GM19238 (cell line): Measurements from ENCODE around the gene ZNF746.
"Not testable (repeated sequence)": the region's sequence is repeated elsewhere in the genome, so short reads cannot be mapped to it uniquely, and the experiment has no call there.

ENCODE experiments used
- DNase-seq: peaks from one replicate; pipeline ENCODE4 v3.0.0; 2011; ENCODE audit warnings: low spot score; ENCODE audit not compliant: insufficient read length

The ZNF746 gene

DNA sequence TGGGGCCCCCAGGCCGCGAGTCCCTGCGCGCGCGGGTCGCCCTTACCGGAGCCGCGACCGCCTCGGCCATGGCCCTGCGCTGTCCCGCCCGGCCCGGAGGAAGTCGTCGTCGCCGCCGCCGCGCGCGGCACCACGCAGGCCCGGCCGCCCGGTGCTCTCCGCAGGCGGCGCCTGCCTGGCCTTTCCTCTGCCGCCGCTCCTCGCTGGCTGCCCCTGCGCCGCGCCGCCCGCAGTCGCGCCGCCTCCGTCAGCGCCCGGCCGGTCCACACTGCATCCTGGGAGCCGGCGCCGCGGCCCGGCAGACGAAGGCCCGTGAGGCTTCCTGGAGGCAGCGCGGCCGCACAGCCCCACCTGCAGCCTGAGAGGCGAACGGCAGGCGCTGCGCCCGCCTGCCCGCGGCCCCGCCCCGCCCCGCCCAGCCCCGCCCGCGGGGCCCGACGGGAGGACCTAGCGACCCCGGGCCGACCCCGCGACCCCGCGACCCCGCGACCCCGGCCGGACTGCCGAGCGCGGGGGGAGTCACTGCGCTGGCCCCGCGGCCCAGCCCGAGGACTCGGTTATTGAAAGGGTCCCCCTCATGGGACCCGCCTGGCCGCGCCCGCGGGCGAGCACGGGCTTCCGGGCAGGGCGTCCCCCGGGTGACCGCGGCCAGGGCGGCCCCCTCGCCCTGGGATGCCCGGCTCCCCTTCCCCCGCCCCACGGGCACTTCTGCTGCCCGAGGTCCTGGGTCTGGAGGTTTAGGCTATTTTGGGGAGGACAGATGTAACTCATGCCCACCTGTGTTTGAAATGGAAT lies at the start of gene ZNF746:
ZNF746 (minus strand) TSS at position 343 of the 795 bp plus-strand sequence; CDS start at position 70, 273 bp downstream.
- DNase-seq: peak; percentile 91

DNA sequence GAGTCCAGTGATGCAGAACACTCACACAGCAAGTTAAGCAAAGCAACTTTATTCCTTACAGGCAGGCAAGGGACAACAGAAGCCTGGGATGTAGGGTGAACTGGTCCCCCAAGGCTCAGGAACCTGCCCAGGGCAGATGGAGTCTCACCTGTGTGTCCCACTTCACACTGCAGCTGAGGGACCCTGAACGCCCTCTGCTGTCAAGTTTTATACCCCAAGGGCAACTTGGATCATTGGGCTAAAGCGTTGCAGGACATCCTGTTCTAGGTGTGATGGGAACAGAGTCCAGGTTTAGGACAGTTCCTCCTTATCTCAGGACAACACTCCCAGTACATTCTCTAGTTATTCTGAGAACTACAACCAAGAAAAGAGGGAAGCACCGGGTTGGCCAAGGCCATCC lies 49.5 kb upstream of the ZNF746 start:
- no peak for DNase-seq

DNA sequence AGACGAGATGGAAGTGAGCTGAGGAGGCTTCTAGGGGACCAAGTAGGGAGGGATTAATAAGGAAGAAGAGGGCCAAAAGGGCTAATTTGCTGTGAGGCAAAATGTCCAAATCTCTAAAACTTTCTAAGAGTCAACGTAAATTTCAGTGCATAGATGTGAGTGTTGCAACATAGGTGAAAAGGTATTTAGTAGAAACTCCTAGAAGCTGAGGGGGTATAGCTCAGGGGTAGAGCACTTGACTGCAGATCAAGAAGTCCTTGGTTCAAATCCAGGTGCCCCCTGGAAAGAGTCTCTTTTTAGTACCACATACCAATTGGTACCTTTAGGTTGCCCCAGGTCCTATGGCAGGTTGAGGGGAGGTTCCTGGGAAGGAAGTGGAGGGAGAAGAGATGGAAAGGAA lies 48.7 kb upstream of the ZNF746 start:
- no peak for DNase-seq

DNA sequence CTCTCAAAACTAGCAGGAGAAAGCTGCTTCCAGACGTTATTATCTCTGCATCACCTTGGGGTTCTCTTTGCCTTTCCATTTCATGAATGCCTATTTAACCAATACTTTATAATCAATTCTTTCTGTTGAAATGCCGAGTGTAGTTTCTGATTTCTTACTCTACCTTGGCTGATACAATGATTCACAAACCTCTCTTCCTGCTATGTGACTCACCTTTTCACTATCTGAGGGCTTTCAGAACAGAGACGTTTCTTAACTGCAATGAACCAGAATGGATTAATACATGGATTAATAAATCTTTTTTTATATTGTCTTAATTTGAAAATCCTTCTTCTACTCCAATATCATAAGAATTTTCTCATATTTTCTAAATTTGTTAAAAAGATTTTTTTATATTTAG lies 46.4 kb upstream of the ZNF746 start:
- no peak for DNase-seq

DNA sequence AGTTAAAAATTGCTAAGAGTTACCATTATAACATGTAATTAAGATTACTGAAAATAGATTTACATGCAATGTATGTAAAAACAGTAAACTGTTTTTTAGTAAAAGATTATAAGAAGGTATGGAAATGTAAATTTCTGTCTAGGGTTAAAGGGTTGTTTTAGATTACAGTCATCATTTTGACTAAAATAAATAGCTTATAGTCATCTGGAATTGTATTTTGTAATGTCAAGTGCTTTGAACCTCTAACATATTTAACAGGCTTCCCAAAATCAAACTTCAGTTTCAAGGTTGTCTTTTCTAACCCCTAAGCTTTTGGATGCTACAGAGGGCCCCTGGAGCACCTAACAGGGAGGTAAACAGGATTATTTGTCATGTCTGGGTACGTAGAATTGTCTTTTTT lies 35.0 kb upstream of the ZNF746 start:
- DNase-seq: no peak

DNA sequence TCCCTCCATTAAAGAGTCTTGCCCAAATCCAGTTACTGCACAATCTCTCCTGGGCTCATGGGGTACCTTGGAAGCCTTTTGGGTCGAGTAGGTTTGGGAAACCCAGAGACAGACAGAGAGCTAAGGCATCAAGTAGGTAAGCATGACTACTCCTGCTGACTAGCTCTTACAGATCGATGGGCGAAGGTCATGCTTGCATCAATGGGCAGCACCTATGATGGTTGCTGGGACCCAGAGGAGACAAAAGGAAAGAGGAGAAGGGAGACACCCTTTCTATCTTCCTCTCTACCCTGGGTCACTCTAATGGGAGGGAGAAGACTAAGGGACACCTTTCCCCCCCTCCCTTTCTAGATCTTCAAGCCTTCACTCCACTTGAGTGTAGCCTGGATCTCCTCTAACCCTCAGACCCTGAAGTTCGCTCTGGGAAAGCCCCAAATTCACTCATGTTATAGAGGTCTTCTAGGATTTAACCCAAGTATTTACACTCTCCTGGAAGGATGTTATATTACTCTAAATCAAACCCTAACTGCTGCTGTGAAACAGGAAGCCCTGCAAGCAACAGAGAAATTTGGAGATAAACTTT lies 31.6 kb upstream of the ZNF746 start:
- no peak for DNase-seq

DNA sequence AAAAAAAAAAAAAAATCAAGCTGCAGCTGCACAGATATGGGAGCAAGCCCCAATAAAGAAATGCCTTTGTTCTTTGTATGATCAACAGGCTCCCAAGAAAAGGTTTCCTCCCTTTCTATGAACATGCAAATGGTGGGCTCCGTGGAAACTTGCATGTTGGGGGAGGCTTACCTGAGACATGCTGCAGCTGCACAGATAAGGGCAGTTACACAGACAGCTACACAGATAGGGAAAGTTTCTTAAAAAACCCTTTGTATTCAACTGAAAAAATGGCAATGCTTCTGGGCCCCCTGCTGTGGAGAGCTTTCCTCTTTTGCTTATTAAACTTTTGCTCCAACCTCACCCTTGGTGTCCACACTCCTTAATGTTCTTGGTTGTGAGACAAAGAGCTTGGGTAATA lies 29.8 kb upstream of the ZNF746 start:
- no peak for DNase-seq

DNA sequence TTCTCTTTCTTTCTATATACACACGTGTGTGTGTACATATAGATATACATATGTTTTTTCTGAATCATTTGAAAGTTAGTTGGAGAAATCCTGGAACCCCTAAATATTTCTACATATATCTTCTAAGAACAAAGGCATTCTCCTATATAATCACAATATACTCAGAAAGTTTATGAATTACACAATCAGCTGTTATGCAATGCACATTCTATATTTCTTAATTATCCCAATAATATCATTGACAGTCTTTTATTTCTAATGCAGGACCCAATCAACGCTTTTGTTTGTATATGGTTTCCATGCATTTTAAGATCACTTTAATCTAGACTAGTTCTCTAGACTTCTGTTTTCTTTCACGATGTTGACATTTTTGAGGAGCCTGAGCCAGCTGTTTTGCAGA lies 27.7 kb upstream of the ZNF746 start:
- DNase-seq: no peak

DNA sequence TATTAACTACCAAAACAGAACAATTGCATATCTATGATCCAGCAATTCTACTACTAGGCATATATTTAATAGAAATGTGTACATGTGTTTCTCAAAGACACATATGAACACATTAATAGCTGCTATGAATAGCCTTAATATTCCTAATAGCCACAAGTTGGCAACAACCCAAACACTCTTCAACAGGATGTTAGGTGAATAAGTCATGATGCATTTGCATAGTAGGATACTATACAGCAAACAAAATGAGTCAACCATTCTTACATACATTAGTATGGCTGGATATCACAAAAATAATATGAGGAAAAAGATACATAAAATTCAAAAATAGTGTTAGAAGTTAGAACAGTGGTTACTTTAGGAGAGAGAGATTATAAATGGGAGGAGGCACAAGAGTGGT lies 26.8 kb upstream of the ZNF746 start:
- DNase-seq: no peak

DNA sequence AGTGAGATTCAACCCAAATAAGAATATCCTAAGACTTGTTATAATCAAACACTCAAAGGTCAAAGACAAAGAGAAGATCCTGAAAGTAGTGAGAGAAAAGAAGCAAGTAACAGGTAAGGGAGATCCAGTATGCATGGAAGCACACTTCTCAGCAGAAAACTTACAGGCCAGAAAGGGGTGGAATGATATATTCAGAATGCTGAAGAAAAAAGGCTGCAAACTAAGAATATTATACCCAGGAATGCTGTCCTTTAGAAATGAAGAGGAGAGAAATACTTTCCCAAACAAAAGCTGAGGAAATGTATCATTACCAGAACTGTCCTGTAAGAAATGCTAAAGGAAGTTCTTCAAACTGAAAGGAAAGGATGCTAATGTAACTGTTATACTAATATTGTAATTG lies 12.6 kb upstream of the ZNF746 start:
- DNase-seq: no peak

DNA sequence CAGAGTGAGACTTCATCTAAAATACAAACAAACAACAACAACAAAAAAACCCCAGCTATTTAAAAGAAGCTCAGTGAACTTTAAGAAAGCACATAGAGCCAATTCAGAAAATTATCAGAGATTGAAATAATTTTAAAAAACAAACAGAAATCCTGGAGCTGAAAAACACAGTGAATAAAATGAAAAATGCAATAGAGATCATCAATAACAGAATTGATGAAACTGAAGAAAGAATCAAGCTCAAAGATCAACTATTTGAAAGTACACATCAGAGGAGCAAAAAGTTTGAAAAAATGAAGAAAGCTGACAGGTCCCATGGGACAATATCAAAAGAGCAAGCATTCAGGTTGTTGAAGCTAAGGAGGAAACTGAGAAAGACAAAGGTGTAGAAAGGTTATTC lies 12.2 kb upstream of the ZNF746 start:
- no peak for DNase-seq

DNA sequence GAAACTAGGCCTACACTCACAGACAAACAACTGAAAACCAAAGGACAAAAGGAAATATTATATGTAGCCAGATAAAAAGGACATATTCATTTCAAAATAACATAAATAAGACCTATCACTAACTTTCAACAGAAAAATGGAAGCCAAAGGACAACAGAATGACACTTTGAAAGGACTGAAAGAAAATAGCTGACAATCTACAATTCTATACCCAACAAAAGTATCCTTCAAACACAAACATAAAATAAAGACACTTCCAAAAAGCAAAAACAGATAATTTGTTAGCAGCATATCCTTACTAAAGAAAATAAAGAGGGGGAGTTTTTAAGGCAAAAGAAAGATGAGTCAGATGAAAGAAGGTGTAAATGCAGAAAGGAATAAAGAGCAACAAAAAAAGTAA lies 7.9 kb upstream of the ZNF746 start:
- no peak for DNase-seq

DNA sequence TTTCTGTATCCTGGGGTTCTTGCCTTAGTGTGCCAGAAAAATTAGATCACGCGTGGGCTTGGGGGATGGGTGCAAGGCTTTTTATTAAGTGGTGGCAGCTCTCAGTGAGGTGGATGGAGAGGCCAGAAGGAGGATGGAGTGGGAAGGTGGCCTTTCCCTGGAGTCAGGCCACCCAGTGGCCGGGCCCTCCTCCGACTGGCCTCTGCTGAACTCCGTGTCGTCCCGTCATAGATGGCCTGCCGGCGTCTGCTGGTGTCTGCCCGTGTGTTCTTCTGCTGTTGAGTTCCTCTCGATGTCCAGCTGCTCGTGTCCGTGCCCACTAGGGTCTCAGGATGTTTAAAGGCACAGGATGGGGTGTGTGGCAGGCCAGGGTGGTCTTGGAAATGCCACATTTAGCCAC lies 4.0 kb upstream of the ZNF746 start:
- DNase-seq: no peak

DNA sequence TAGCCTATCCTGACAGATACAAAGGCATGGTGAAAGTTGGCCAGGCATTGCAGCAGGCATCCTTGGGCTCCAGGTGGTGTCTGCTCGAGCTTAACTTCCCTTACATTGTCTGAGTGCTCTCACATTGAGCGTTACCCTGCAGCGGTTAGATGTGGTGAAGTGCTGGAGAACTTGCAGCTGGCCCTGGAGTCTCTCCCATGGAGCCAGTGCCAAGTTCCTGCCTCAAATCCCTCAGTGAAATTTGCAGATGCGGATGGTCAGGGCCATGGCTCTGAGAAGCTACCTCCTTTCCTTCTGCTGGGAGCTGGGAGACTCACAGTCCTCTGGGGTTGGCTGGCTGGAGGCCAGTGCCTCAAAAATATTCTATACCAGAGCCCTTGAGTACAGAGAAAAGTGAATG lies 3.3 kb upstream of the ZNF746 start:
- DNase-seq: no peak

DNA sequence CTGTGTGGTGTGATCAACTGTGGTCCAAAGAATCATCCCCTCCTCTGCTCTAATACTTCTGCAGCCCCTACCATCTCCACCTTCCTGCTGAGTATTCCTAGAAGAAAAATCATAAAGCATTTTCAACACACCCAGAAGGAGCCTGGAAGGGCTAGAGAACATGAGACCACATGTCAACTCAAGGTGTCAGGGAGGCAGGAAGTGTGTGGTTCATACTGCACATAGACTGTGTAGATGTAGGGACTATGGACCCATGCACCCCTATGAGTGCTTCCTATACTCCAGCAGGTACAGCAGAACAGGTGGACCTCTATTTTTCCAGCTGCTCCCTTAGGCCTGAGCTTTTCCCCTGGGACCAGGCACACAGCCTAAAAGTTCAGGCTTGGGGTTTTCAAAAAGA lies 2.6 kb upstream of the ZNF746 start:
- no peak for DNase-seq

DNA sequence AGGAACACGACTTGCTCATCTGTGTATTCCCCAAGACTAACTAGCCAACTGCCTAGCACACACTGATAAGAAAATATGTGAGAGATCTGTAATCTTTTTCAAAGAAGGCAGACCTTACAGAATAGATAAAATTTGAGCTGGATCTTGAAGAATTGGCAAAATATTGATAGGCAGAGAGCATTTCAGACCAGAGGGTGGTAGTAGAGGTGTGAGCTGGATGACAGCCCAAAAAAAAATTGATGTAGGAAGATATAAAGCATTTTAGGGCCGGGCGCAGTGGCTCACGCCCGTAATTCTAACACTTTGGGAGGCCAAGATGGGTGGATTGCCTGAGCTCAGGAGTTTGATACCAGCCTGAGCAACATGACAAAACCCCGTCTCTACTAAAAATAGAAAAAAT lies 1.2 kb upstream of the ZNF746 start:
- DNase-seq: no peak

DNA sequence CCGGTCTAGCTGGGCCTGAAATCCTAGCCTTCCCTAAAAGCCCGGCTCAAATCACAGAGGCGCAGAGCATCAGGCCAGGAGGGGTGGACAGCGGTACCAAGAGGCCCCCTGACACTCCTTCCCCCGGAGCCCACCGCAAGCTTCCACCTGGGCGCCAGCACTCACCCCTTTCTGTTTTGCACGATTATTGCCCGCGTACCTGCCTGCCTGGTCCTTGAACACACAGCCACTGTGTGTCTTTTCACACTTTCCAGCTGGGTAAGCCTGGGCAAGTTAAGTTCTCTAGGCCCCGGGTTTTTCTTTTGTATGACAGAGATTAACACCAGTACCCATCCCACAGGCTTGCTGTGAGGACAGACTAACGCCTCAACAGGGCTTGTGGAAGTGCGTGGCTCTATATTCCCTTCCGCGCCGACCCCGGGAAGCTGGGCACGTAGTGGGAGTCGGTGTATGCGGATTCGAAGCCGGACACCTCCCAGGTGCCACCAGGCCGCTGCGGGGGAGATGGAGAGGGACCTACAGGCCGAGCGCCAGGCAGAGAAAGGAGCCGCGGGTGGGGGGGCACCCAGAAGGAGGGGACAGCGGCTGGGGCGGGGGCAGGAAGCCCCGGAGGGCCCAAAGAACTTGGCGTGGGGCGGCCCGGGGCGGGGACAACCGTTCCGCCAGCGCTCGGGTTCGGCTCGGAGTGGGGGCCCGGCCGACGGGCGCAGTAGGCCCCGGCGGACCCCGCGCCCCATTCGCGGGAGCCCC lies 792 bp downstream of the ZNF746 start:
- peak; percentile 45 for DNase-seq

DNA sequence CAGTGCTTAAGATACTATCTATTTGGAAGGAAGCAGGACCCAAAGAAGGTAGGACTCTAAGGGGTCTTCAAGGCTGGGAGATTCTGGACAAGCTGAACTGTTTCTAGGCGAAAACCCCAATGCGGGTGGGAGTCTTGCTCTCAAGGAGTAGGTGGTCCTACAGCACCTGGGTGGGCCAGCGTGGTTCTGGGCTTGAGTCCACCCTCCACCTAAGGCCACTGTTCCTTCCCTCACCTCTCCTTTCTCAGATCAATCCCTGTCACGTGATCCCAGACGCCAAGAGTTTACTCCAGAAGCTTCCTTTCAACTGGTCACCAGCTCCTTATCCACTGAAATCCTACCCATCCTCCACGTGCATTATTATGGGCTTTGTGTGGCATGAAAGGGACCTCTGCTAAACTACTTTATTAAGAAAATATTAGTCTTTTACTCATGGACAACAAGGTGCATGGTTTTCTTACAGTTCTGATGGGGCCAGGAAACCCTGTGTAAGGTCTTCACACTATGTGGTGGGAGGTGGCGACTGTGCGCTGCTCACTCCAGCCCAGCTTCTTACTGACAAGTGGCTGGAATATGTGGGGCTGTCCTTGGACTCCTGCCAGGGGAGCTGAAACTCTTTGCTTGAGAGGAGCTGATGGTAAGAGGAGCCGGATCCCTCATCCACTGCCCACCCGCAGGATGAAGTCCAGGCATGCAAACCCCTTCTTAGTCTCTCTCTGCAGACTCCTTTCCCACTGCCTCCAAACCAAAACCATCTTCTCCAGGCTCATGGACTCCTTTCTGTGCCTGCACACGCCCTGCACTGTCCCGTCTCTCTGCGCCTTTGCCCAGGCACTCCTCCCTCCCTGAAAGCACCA lies 1.6 kb downstream of the ZNF746 start:
- DNase-seq: no peak

DNA sequence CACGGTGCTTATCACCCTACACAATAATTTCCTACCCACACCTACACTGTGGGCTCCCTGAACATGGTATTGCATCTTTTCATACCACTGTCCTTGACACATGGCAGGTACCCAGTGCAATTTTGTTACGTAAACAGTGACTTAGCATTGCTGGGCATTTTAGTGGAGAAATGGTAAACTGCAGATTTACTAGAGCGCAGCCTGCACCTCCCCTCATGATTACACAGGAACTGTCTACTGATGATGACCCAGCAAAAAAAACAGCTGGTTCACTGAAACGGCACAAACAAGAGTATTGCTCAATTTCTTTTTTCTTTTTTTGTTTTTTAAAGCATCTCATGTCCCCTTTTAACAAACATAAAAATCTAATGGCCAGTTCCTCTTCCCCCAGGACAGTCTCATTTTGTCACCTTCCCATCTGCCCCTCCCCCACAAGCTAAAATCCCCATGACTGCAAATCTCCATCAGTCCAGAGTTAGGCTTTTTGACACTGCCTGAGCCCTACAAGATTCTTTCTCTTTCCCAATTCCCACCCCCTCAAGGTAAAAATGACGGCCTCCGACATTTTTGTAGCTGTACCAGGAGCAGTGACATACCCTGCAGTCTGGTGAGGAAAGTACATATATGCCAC lies 2.8 kb downstream of the ZNF746 start:
- no peak for DNase-seq

DNA sequence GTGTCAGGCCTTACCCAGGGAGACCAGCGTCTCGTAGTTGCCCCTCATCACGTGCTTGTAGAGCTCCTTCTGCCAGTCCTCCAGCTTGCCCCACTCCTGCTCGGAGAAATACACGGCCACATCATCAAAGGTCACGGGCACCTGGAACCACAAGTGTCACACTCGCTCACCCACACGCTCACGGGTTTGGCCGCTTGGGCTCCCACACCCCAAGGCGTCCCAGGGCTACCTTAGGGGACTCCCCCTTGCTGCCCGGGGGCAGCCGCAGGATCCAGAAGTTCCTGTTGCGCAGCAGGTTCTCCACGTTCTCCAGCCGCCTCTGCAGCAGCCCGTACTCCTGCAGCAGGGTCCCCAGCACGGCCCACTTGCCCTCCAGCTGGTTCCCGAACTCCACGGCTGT lies 3.6 kb downstream of the ZNF746 start:
- not testable (repeated sequence) for DNase-seq

DNA sequence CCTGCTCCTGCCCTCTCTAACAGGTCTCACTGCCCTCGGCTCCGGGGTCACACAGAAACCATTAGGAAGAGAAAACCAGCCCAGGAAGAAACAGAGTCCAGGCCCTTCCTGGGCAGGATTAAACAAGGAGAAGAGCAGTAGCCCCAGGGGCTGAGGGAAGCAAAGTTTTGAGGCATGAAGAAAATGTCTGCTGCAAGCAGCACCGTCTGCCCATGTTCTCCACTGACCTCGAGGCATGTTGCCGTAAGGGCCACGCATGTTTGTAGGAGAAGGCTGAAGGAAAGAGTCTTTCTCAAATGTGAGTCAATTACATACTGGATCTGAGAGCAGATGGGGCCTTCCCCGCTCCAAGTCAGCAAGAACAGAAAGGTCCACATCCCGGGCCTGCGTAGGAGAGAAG lies 4.2 kb downstream of the ZNF746 start:
- DNase-seq: no peak
